Amniotic epithelial cell (primary cell): Measurements from ENCODE around the gene PRDM13.
"Not testable (repeated sequence)": the region's sequence is repeated elsewhere in the genome, so short reads cannot be mapped to it uniquely, and the experiment has no call there.

ENCODE experiments used
- DNase-seq: peaks from one replicate; pipeline ENCODE4 v3.0.0-alpha.2; 2010; ENCODE audit warnings: low read depth

The PRDM13 gene

DNA sequence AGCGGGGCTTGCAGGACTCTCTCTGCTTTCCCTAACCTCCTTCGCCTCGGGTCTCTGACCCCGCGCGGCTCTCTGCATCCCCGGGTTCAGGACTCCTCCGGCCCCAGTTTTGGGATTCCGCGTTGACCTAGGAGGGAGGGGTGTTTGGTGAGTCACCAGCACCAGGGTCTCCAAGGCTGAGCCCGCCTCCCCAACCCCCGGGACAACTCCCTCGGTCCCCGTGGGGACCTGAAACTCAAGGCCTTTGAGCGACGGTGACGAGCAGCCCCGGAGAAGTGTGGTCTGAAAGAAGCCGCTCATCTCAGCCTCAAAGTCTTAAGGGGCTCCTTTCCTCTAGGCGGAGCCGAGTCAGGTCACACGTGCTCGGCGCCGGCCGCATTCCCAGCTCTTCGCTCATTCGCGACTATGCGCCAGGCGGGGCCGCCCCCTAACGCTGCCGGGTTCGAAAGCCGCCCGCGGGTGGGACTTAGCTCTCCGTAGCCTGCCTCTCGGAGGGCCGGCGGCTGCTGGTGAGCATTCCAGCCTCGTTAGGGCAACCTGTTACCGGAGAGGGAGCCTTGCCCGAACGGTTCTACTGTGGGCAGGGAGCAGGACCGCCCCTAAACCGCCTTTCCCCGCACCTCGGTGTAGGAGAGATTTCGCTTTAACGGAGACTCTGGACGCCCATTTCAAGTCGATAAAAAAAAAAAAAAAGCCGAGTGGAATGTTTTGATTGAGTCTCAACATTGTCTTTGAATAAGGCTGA is 3.0 kb upstream of the PRDM13 start:
- DNase-seq: no peak

DNA sequence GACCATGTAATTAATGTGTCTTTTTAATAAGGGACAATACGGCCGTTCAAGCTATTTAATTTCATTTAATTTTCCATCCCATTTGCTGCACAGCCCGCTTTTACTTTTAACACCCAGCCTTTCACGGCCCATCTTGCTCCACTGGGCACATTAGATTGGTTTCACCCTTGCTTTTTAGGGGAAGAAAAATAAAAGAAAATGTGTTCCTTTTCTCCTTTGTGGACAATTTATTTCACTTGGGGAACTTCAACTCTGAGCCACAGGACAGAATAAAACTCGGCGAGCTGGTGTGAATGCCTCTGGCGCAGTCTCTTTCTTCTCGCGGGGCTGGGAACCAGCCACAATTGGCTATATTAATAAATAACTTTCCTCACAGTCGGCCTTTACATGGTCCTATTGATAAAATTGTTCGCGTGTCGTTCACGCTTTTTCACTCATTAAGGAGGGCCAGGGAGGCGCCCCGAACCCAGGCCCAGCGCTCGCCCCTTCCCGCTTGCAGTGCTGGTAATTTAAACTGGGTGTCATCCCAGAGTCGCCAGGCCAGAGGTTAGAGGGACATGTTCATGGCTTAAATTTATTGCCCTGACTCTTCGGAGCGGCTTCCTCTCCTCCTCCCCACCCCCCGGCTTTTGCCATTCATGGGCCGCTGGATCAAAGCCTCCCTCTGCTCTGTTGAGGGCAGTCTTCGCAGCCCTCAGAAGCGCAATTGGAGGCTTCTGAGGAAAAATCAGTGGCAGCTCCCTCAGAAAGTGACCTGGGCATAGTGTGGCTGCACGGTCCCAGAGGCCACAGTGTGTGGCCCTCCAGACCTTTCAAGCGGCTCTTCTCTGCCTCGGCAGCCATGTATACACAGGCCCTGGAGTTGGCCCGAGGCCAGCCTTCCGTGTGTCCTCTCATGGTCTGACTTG is 2.2 kb upstream of the PRDM13 start:
- no peak for DNase-seq

DNA sequence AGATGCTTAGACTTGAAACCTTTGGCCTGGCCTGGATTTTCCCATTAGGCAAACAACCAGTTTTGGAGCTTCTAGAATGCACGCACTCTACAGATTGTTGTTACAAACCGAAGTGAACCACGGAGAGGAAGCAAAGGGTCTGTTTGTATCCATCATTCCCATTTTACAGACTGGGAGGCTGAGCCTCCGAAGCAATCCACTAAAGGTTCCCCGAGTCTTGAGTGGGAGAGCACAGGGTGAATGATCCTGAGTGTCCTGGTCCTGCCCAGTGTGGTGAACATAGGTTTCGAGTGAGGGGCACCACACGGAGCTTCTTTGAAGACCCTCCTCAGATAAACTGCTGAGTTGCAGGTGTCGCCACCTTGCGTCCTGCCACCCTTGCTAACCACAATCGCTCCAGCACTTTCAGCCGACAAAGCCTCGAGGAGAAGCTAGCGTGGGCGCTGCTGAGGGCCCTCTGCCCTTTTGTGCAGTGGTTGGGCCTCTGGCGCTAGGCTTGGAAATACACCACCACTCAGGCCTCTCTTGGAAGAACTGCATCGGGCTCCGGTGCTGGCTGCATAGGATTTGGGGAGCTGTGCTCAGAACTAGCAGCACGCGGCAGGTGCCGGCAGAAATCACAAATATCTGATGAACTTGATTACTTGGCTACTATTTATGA is 1.4 kb upstream of the PRDM13 start:
- no peak for DNase-seq

- DNase-seq: no peak
These were observed 550 bp upstream of the PRDM13 start for GRCh38 chr6:99605911-99606655.

DNA sequence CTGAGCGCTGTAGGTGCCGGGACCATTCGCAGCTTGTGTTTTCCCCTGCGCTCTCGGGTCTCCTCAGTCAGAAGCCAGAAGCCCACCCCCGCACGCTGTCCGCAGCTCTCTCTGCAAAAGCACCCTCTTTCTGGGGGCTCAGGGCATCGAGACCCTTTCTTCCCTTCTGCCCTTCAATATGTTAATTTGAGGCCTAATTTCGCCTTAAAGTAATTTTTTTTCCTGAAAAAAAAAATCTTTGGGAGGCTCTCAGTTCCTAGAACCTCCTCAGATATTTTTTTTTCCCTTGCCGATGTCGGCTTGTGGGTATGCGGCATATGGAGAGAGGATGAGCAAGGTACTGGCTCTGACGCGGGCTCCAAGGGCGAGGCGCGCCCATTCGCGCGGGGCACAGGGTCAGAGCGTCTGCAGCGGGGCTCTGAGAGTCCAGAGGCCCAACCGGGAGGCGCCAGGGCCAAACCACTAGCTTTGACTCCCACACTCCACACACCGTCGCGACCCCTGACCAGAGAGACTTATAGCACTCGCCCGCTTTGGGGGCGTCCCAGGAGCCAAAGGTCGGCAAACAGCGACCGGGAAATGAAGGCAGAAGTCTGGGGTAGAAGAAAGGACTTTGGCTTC is 893 bp downstream of the PRDM13 start:
- DNase-seq: no peak

DNA sequence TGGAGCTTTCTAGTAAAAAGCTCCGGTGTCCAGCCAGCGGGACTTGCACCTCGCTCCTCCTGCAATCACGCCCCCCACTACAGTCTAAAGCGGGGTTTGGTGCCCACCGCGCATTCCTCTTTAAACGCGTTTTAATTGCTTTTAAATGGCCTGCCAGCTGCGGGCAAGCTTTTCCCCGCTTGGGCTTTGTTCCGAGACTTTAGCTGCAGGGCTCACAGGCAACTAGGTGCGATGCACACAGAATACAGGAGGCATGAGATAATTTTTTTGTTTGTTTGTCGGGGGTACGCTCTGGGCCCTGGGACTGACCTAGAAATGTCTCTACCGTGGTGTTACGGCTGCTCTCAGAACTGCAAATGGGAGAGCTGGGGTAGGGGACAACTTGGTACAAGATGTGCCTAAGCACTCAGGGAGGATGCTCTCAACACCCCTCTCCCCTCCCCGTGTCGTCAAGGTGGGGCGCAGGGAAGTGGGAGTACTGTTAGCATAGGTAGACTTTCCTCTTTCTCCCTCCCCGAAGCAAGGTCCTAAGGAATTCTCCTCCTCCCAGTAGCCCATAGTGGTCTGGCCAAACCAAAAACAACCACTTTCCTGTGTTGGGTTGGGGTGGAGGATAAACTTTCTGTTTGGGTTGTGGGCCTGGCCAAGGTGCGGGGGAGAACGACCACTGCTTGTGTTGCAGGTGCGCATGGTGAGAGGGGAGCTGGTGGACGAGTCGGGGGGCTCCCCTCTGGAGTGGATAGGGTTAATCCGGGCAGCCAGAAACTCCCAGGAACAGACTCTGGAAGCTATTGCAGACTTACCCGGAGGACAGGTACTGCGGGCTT is 1.6 kb downstream of the PRDM13 start:
- DNase-seq: no peak

DNA sequence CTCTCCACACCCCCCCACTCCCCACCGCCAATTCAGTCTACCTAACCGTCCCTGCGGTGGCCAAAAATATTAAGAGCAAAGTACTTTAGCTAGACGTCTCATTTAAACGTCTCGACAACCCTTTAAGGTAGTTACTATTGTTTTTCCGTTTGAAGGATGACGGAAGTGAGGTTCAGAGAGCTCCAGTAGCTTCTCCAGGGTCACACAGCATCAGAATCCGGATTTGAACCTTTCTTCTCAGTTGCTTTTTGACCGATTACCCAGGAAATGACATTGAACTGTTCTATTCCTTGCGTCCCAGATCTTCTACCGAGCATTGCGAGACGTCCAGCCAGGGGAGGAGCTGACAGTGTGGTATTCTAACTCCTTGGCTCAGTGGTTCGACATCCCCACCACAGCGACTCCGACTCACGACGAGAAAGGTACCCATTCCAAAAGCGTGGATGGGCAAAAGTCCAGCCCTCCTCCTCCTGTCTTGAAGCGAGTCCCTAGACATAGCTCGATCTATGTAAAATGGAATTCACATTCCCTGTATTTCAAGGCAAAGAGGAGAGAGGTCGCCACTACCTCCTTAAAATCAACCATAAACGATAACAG is 2.4 kb downstream of the PRDM13 start:
- DNase-seq: no peak

GRCh38 chr6:99609905-99610489 is 3.4 kb downstream of the PRDM13 start:
- no peak for DNase-seq

DNA sequence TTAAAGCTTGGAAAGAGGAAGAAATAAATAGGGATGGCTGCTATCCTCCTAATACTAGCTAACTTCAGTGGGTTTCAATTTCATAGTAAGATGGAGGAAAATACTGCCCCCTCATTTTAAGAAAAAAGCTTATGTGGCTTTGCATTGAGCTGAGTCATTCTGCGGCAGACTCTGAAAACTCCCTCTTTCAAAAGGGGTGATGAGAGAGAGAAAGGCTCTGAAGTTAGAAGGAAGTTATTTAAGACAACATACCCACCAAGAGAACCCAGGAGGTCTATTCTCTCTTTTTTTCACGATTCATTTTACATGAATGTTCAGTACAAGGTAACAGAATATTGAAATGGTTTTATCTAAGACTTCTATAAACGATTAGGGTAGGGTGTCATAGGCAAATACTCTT is 4.5 kb downstream of the PRDM13 start:
- DNase-seq: no peak

- no peak for DNase-seq
These were observed 6.1 kb downstream of the PRDM13 start for GRCh38 chr6:99612551-99613408.

- DNase-seq: peak; percentile 16
These were observed 6.7 kb downstream of the PRDM13 start for GRCh38 chr6:99613409-99613704.

DNA sequence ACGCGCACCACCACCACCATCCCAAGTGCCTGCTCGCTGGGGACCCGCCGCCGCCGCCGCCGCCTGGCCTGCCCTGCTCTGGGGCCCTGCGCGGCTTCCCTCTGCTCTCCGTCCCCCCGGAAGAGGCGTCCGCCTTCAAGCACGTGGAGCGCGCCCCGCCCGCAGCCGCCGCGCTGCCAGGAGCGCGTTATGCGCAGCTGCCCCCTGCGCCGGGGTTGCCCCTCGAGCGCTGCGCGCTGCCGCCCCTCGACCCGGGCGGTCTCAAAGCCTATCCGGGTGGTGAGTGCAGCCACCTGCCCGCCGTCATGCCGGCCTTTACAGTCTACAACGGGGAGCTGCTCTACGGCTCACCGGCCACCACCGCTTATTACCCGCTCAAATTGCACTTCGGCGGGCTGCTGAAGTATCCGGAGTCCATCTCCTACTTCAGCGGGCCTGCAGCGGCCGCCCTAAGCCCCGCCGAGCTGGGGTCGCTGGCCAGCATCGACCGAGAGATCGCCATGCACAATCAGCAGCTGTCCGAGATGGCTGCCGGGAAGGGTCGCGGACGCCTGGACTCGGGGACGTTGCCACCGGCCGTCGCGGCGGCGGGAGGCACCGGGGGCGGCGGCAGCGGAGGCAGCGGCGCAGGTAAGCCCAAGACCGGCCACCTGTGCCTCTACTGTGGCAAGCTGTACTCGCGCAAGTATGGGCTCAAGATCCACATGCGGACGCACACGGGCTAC is 7.2 kb downstream of the PRDM13 start:
- DNase-seq: no peak

GRCh38 chr6:99614430-99615186 is 8.0 kb downstream of the PRDM13 start:
- no peak for DNase-seq

DNA sequence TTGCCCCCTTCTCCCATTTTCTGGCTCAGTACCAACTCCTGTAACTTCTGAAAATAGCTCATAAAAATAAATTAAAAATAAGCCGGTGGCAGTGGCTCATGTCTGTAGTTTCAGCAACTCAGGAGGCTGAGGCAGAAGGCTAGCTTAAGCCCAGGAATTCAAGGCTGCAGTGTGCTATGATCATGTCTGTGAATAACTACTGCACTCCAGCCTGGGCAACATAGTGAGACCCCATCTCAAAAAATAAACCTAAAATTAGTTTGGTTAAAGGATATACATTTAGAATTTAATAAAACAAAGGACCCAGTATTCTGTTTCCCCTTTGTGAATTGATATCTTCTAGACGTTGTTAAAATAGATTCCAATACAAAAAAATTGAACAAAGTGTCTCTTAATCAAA is 10.5 kb downstream of the PRDM13 start:
- DNase-seq: no peak

GRCh38 chr6:99618649-99619408 is 12.2 kb downstream of the PRDM13 start:
- no peak for DNase-seq

DNA sequence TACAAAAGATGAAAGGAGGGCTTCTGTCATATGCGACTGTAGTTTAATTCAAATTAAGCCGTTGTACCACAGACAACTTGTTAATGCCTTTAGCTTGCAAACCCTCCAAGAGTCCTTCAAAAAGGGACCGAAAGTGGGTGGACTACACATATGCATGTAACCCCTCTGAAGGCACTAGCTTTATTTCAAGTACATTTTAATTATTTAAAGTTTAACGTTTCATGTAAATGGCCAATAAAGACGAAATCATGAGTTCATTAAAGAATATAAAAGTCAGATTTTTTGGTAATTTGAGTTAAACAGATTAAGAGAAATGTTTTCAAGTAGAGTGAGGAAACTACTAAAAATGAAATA is 12.8 kb downstream of the PRDM13 start:
- no peak for DNase-seq

- not testable (repeated sequence) for DNase-seq
These were observed 15.4 kb downstream of the PRDM13 start for GRCh38 chr6:99622044-99622443.
